CD1c-positive myeloid dendritic cell (primary cell): ENCODE results near the gene OR52K2.
"Not testable (repeated sequence)": the region's sequence is repeated elsewhere in the genome, so short reads cannot be mapped to it uniquely, and the experiment has no call there.

Experiments
- DNase-seq: peaks from one replicate; pipeline ENCODE4 v3.0.0-alpha.2; 2016; ENCODE audit errors: extremely low spot score

The OR52K2 gene

GRCh38 chr11:4448995-4449394, at the start of gene OR52K2:
Gene OR52K2 (plus strand): TSS chr11:4449295. CDS start chr11:4449340, 45 bp downstream.
- DNase-seq, result no peak

- not testable (repeated sequence) for DNase-seq
These were observed 42.9 kb upstream of the OR52K2 start for GRCh38 chr11:4406206-4406605.

GRCh38 chr11:4416306-4416705, 32.8 kb upstream of the OR52K2 start:
- no peak for DNase-seq

- no peak for DNase-seq
These were observed 32.3 kb upstream of the OR52K2 start for GRCh38 chr11:4416816-4417215.

GRCh38 chr11:4418403-4418802, 30.7 kb upstream of the OR52K2 start:
- no peak for DNase-seq

GRCh38 chr11:4430051-4430450, 19.0 kb upstream of the OR52K2 start:
- no peak for DNase-seq

- DNase-seq, result no peak
These were observed 15.2 kb upstream of the OR52K2 start for GRCh38 chr11:4433856-4434255.

GRCh38 chr11:4436411-4436810, 12.7 kb upstream of the OR52K2 start:
- peak; percentile 54 for DNase-seq

- peak; percentile 44 for DNase-seq
These were observed 7.6 kb upstream of the OR52K2 start for GRCh38 chr11:4441515-4441914.

GRCh38 chr11:4443232-4443891, 5.7 kb upstream of the OR52K2 start:
- no peak for DNase-seq

GRCh38 chr11:4453118-4453517, 4.0 kb downstream of the OR52K2 start:
- DNase-seq, result no peak

GRCh38 chr11:4454021-4454420, 4.9 kb downstream of the OR52K2 start:
- DNase-seq, result peak; percentile 19

- DNase-seq, result peak; percentile 87
These were observed 6.3 kb downstream of the OR52K2 start for GRCh38 chr11:4455419-4455818.

- peak; percentile 54 for DNase-seq
These were observed 10.4 kb downstream of the OR52K2 start for GRCh38 chr11:4459500-4459899.

GRCh38 chr11:4460151-4460550, 11.1 kb downstream of the OR52K2 start:
- no peak for DNase-seq

GRCh38 chr11:4464216-4465159, 15.4 kb downstream of the OR52K2 start:
- no peak for DNase-seq

GRCh38 chr11:4465407-4465806, 16.3 kb downstream of the OR52K2 start:
- DNase-seq, result no peak

GRCh38 chr11:4466131-4466870, 17.2 kb downstream of the OR52K2 start:
- no peak for DNase-seq

GRCh38 chr11:4466871-4467442, 17.9 kb downstream of the OR52K2 start:
- no peak for DNase-seq

- peak; percentile 61 for DNase-seq
These were observed 18.9 kb downstream of the OR52K2 start for GRCh38 chr11:4467811-4468606.

- DNase-seq, result no peak
These were observed 30.5 kb downstream of the OR52K2 start for GRCh38 chr11:4479644-4480043.
